GM23338 (cell line): Measurements from ENCODE around the gene C2orf68. TPM values are rescaled to one million over a fixed set of nuclear protein-coding genes. Genes with fewer than 3 reads are reported as not detected.

Experiments
- ATAC-seq: fragments of 200-7000 bp; cut with Tn5 transposase; 3 replicates; pipeline ENCODE4 v1.9.1; 2020
- DNase-seq: peaks from one replicate; pipeline ENCODE4 v3.0.0-alpha.2; 2015; ENCODE audit warnings: low spot score
- H2AFZ ChIP-seq: fragments of 200-600 bp; sonication (generic); 2 replicates; pipeline ENCODE4 v1.8.0; 2016; ENCODE audit warnings: antibody characterized with exemption, mild to moderate bottlenecking, moderate library complexity
- H3F3A ChIP-seq: fragments of 200-600 bp; sonication (generic); replicated peaks from 2 replicates; pipeline ENCODE4 v1.8.0; 2017; ENCODE audit warnings: antibody characterized with exemption, mixed run types, low read depth
- H3K27ac ChIP-seq: fragments of 200-600 bp; sonication (generic); 2 replicates; pipeline ENCODE4 v1.6.1; 2016; ENCODE audit warnings: low read depth
- H3K27me3 ChIP-seq: fragments of 200-600 bp; sonication (generic); 2 replicates; pipeline ENCODE4 v1.8.0; 2016; ENCODE audit warnings: mild to moderate bottlenecking, mixed run types, moderate library complexity; ENCODE audit not compliant: insufficient read depth
- H3K36me3 ChIP-seq: fragments of 200-600 bp; sonication (generic); 2 replicates; pipeline ENCODE4 v1.8.0; 2016; ENCODE audit warnings: mild to moderate bottlenecking; ENCODE audit not compliant: insufficient read depth
- H3K4me1 ChIP-seq: fragments of 200-600 bp; sonication (generic); 2 replicates; pipeline ENCODE4 v1.8.0; 2016; ENCODE audit warnings: mild to moderate bottlenecking, moderate library complexity; ENCODE audit not compliant: insufficient read depth
- H3K4me2 ChIP-seq: fragments of 200-600 bp; sonication (generic); 2 replicates; pipeline ENCODE4 v1.7.1; 2017; ENCODE audit warnings: mixed run types
- H3K4me3 ChIP-seq: fragments of 200-600 bp; sonication (generic); 2 replicates; pipeline ENCODE4 v1.6.1; 2016; ENCODE audit warnings: mixed run types
- H3K79me2 ChIP-seq: fragments of 200-600 bp; sonication (generic); replicated peaks from 2 replicates; pipeline ENCODE4 v1.8.0; 2017; ENCODE audit warnings: mild to moderate bottlenecking; ENCODE audit not compliant: insufficient read depth
- H3K9me2 ChIP-seq: fragments of 200-600 bp; sonication (generic); 2 replicates; pipeline ENCODE4 v1.8.0; 2017; ENCODE audit not compliant: insufficient read depth
- H4K20me1 ChIP-seq: fragments of 200-600 bp; sonication (generic); replicated peaks from 2 replicates; pipeline ENCODE4 v1.8.0; 2017; ENCODE audit warnings: mild to moderate bottlenecking; ENCODE audit not compliant: insufficient read depth
- H3K27ac Mint-ChIP-seq: 2 replicates; pipeline ENCODE4 v1.8.0; 2020; ENCODE audit warnings: inconsistent platforms, mild to moderate bottlenecking, moderate library complexity, mixed read lengths
- H3K27me3 Mint-ChIP-seq: 3 replicates; pipeline ENCODE4 v1.8.0; 2022; ENCODE audit warnings: low read depth, mild to moderate bottlenecking, moderate library complexity, mixed read lengths, inconsistent platforms; ENCODE audit not compliant: insufficient read depth, poor library complexity
- H3K36me3 Mint-ChIP-seq: 3 replicates; pipeline ENCODE4 v1.8.0; 2021; ENCODE audit warnings: low read depth, mild to moderate bottlenecking, inconsistent platforms, moderate library complexity, mixed read lengths
- H3K4me1 Mint-ChIP-seq: 3 replicates; pipeline ENCODE4 v1.8.0; 2020; ENCODE audit warnings: mild to moderate bottlenecking, inconsistent platforms, mixed read lengths
- H3K4me3 Mint-ChIP-seq: 3 replicates; pipeline ENCODE4 v1.8.0; 2021; ENCODE audit warnings: moderate library complexity, mild to moderate bottlenecking, inconsistent platforms, mixed read lengths
- H3K9me3 Mint-ChIP-seq: 3 replicates; pipeline ENCODE4 v1.8.0; 2020; ENCODE audit warnings: moderate library complexity, mild to moderate bottlenecking, inconsistent platforms, mixed read lengths
- CREB1 ChIP-seq: fragments of 250-450 bp; sonication (Bioruptor Pico); IDR thresholded peaks from 2 replicates; pipeline ENCODE4 v1.5.0; 2020; ENCODE audit warnings: low read depth, mild to moderate bottlenecking, moderate library complexity
- CTCF ChIP-seq, 2 experiments: fragments of 200-600 bp in 1 of 2; sonication (generic) in 1 of 2; conservative IDR thresholded peaks; 2 replicates each; pipeline versions ENCODE4 v1.5.1 to v1.6.1; 2016 to 2017; ENCODE audit warnings: antibody characterized with exemption in 2 of 2, low read depth in 2 of 2, mild to moderate bottlenecking in 2 of 2, moderate library complexity in 1 of 2
- EZH2 ChIP-seq: fragments of 200-600 bp; sonication (generic); IDR thresholded peaks from one replicate; pipeline ENCODE4 v1.8.0; 2017; ENCODE audit warnings: antibody characterized with exemption, mild to moderate bottlenecking, low read depth; ENCODE audit not compliant: unreplicated experiment
- EZH2phosphoT487 ChIP-seq: fragments of 200-600 bp; sonication (generic); IDR thresholded peaks from one replicate; pipeline ENCODE4 v1.8.1; 2018; ENCODE audit warnings: antibody characterized with exemption; ENCODE audit not compliant: unreplicated experiment
- JUNB ChIP-seq: IDR thresholded peaks from one replicate; pipeline ENCODE4 v1.6.1; 2016; ENCODE audit warnings: antibody characterized with exemption; ENCODE audit not compliant: unreplicated experiment
- NANOG ChIP-seq: IDR thresholded peaks from 2 replicates; pipeline ENCODE4 v1.6.1; 2016; ENCODE audit warnings: antibody characterized with exemption, borderline replicate concordance
- POLR2AphosphoS5 ChIP-seq: IDR thresholded peaks from 2 replicates; pipeline ENCODE4 v1.6.1; 2016; ENCODE audit warnings: antibody characterized with exemption, low read depth
- REST ChIP-seq: IDR thresholded peaks from one replicate; pipeline ENCODE4 v1.6.1; 2018; ENCODE audit warnings: antibody characterized with exemption; ENCODE audit not compliant: unreplicated experiment
- STAT1 ChIP-seq: IDR thresholded peaks from one replicate; pipeline ENCODE4 v1.6.1; 2016; ENCODE audit warnings: antibody characterized with exemption; ENCODE audit not compliant: unreplicated experiment
- ZNF114 ChIP-seq: fragments of 250-450 bp; sonication (Bioruptor Pico); IDR thresholded peaks from 2 replicates; pipeline ENCODE4 v1.5.0; 2020; ENCODE audit warnings: mild to moderate bottlenecking, moderate library complexity
- ZNF462 ChIP-seq: fragments of 250-450 bp; sonication (Bioruptor Pico); IDR thresholded peaks from 2 replicates; pipeline ENCODE4 v1.5.0; 2020; ENCODE audit warnings: mild to moderate bottlenecking, moderate library complexity
- polyA plus RNA-seq: library from polyadenylated mRNA; unstranded; fragments of >200 nt; fragmentation: Nextera tagmentation; extraction: Ambion mirVana; gene quantifications from 2 replicates; pipeline ENCODE4 v1.2.1, GENCODE V29; 2016
- total RNA-seq: library from RNA; depleted of rRNA; stranded (reverse); fragments of >200 nt; shearing (Covaris generic); gene quantifications from 2 replicates; pipeline ENCODE4 v1.2.3, GENCODE V29; 2014

The C2orf68 gene
- total and polyA plus RNA-seq, 2 experiments from 2014 or later: 26.8 to 76.4 TPM

GRCh38 chr2:85607268-85608215 lies 4.3 kb downstream of the C2orf68 start:
- Histone ChIP-seq H3K4me1 (peaks cover 6% of the 10 kb centered on the region; the same call in 1 of the 2 replicates), H3K4me3 (no peak overlapping the region), H3F3A (peaks cover 23% of the 10 kb centered on the region; the same call in 1 of the 2 replicates), H3K79me2 (peaks cover 37% of the 10 kb centered on the region), H2AFZ (no peak overlapping the region), H3K4me2 (no peak overlapping the region), H3K9me2 (no peaks in the 10 kb centered on the region), H3K36me3 (0 out of 2 replicates have a peak, but pooled peaks cover 3% of the 10 kb centered on the region), H3K27me3 (no peaks in the 10 kb centered on the region), H3K27ac (0 out of 2 replicates have a peak overlapping the region, but pooled peaks have one; percentile 66), H4K20me1 (peaks cover 34% of the 10 kb centered on the region)
- Mint-ChIP-seq H3K4me1 (peaks cover 17% of the 10 kb centered on the region), H3K36me3 (peaks cover 44% of the 10 kb centered on the region), H3K4me3 (no peak overlapping the region), H3K27ac (no peak overlapping the region; the same call in 1 of the 2 replicates), H3K9me3 (peaks cover 3% of the 10 kb centered on the region; the same call in 1 of the 3 replicates), H3K27me3 (peaks cover 13% of the 10 kb centered on the region)
- ATAC-seq (no peak), DNase-seq (no peak)
- TF ChIP-seq STAT1: no peak
- no peak for TF ChIP-seq EZH2
- no peak for TF ChIP-seq ZNF114 (CRISPR knock-in tag)
- TF ChIP-seq JUNB: no peak
- TF ChIP-seq CTCF (conservative IDR thresholded peaks at IDR 0.05; ENCODE audit: low read depth in 2 of 2): no peak
- TF ChIP-seq CREB1 (CRISPR knock-in tag): no peak
- TF ChIP-seq REST: no peak
- TF ChIP-seq ZNF462 (CRISPR knock-in tag): no peak
- no peak for TF ChIP-seq POLR2AphosphoS5
- TF ChIP-seq NANOG: no peak
- no peak for TF ChIP-seq EZH2phosphoT487
